KG1 (cell line): ENCODE data around the gene CAP1.
"Not testable (repeated sequence)": the region's sequence is repeated elsewhere in the genome, so short reads cannot be mapped to it uniquely, and the experiment has no call there.

ENCODE experiments used
- DNase-seq: peaks from one replicate; lab custom pipeline; 2025; lab: John Stamatoyannopoulos, UW

CAP1 gene

GRCh38 chr1:40058453-40059337 is 18.2 kb downstream of the CAP1 start:
- no peak for DNase-seq

DNA sequence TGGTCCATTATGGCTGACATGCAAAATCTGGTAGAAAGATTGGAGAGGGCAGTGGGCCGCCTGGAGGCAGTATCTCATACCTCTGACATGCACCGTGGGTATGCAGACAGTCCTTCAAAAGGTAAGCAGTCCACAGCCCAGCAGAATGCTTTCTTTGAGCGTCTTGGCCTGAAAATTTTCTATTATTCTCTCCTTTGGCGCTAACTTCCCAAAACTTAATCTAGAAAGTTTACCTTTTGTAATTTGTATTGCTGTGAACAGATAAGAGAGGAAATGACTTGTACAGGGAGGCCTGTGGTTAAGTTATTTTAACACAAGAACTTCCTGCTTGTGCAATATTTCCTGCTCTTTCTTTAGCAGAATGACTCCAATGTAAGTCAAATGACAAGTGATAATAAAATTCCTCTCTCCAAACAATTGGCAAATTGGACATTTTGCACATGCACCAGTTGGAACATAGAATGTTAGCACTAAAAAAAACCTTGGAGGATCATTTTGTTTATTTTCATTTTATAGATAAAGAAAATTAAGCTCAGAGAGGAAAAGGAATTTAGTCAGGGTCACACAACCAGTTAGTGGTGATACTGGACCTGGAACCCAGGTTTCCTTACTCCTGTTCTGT is 18.9 kb downstream of the CAP1 start:
- DNase-seq, result peak; percentile 23

- peak; percentile 21 for DNase-seq
Measured at GRCh38 chr1:40059960-40060750, 19.6 kb downstream of the CAP1 start.

DNA sequence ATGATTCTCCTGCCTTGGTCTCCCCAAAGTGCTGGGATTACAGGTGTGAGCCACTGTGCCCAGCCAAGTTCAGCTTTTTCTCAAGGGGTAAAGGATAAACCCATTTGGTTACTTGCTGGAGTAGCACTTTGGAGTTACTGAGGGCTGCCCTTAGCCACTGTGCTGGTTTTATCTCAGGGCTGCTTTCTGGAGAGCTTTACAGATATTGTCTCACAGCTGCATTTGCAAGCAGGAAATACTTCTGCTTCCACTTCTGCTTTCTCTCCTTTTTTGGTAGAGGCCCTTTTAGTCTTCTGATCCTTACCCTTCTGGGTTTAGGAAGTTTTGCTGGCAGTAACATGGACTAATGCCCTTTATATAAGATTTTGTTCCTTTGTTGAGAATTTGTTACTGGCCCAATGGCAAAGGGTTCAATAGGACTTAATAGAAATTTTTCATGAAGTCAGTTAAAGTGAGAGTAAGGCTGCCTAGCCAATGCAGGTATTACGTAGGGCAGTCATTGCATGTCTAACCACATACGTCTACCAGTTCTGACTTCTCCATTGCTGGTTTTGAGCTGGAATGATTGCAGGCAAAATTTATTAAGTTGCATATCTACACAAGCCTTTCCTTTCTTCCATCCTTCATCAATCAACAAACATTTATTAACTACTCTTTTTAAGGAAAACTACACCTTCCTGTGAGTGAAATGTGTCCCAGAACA is 24.4 kb downstream of the CAP1 start:
- DNase-seq, result peak; percentile 76

GRCh38 chr1:40067023-40067422 is 26.5 kb downstream of the CAP1 start:
- DNase-seq, result no peak

DNA sequence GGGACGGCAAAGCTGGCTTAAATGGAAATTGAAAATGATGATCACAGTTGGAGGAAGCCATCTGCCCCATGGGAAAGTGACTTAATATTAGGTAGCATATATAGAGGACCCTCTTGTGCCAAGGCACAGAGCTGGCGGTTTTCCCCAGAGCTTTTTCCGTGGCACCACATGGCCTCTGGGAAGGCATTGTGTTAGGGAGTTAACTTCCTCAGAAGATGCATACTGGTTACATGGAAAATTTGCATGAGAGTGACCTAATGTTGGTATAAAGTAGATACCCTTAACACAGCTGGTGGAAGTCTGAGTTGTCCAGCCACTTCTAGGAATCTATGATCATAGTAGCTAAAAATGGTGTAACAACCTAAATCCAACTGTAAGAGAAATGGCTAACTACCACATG is 27.3 kb downstream of the CAP1 start:
- no peak for DNase-seq

- no peak for DNase-seq
Measured at GRCh38 chr1:40072142-40072541, 31.6 kb downstream of the CAP1 start.

DNA sequence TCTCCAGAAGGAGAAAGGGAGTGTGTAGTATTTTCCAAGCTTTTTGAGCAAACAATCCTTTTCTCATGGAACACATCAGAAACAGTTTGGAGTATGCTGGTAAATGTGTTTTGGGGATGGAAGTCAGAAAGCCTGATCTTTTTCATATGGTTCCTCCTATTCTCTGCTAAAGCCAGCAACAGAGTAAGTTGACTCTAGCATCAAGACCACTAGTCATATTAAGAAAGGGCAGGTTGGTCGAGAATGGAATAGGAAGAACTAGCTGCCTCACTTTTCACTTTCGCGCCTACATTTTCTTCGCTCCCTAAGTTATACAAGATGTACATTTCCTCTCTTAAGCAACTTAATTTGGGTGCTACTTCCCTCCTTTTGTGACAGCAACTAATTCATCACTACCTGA is 32.5 kb downstream of the CAP1 start:
- no peak for DNase-seq

DNA sequence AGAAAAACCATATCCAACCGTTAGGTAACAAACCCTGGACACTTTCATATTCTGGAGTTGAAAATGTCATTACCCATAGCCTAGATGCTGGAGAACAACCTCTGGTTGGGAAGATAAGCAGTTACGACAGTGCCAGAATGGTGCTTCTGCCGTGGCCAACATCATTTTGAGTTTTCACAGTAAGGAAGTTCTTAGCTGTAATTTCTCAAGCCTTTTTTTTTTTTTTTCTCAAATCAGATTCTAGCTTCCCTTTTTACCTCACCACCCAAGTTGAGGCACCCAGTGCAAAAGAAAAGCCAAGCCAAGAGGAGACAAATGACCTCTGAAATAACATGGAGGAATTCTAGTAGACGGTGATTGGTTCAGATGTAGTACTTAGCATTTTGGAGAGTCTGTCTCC is 34.7 kb downstream of the CAP1 start:
- DNase-seq, result no peak

GRCh38 chr1:40076895-40077312 is 36.4 kb downstream of the CAP1 start:
- no peak for DNase-seq

GRCh38 chr1:40078512-40079333 is 38.2 kb downstream of the CAP1 start:
- peak; percentile 51 for DNase-seq

DNA sequence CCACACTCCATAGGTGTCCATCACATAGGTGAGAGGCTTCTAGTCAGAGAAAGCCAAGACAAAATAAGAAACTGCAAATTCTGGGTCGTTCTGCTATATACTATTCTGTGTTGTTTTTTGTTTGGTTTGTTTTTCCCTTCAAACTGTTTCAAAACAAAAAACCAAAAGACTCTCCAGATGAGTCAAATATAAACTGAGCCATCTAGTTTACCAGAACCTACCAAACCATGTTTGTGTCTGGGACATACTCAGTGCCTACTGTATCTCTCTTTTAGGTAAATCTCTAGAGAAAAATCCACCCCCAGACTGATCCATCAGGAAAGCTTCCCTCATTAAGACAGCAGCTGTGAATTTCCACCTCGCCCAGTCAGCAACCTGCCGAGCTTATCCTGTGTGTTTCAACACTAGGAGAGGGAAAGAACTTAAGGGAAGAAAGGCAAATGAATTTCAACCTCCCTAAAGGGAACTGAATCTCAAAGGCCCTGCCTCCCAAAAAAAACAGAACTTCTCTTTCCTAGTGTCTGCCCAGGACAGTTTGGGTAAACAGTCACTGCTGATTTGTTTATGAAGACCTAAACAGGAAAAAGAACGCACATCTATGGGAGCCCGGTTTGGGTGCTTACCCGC is 39.4 kb downstream of the CAP1 start:
- DNase-seq, result no peak

DNA sequence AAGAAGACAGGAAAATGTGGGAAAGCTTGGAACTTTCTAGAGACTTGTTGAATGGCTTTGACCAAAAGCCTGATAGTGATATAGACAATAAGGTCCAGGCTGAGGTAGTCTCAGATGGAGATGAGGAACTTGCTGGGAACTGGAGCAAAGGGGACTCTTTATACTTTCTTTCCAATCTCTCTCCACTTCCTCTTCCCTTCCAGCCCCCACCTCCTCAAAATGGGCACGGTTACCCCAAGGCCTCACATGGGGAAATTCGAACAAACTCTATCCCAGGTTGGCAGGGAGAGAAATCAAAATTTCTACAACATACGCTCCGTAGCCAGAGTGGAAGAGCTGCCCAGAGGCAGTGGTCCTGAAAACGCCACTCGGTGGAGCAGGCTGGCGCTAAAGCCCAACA is 41.3 kb downstream of the CAP1 start:
- DNase-seq, result no peak

- not testable (repeated sequence) for DNase-seq
Measured at GRCh38 chr1:40084750-40085149, 44.2 kb downstream of the CAP1 start.

DNA sequence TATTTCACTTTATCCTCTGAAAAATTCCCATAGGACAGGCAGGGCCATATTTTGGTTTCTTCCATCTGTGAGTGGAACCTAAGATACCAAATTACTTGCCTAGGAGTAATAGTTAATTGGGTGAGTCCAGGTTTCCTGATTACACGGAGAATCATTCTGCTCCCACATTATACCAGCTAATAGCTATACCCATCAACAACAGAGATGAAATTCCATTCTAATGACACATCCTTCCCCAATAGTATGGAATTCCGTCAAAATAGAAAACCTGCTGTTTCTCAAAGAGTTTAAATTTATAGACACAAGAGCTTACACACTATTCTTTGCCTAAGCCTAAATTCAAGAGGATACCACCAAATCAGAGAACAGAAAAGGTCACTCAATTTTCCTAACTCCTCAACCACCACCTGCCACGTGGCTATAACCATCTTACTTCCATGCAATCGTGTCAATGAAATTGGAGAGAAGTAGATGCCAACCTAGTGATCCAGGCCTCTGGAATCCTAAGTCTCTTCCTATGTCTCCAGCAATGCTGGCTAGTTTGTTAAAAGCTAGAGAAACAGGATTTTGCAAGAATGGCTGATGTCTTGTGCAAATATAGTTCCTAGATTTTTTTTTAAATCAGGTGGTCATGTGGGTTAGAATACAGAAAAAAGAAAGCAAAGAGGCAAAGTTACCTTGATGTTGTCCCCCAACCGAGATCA is 50.3 kb downstream of the CAP1 start:
- no peak for DNase-seq

- no peak for DNase-seq
Measured at GRCh38 chr1:40092241-40092640, 51.7 kb downstream of the CAP1 start.

DNA sequence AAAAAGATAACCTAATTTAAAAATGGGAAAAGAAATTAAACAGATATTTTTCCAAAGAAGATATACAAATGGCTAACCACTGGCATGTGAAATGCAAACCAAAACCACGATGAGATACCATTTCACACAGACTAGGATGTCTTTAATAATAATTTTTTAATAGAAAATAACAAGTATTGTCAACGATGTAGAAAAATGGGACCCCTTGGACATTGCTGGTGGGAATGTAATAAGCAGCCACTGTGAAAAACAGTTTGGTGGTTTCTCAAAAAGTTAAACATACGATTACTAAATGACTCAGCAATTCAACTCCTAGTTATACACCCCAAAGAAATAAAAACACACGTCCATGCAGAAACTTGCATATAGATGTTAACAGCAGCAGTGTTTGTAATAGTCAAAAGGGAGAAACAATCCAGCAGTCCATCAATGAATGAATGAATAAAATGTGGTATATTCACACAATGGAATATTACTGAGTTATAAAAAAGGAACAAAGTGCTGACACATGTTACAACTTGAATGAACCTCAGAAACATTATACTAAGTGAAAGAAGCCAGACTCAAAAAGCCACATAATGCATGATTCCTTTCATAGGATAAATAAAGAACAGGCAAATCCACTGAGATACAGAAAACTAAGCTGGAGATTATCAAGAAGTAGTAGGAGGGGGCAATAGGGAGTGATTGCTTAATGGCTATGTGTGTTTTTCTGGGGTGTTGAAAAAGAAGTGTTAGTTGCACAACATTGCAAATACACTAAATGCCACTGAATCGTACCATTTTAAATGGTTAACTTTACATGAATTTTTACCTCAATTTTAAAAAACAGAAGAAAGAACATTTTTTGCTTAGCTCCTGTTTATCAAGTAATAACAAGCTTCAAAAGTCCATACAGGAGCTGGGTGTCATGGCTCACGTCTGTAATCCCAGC is 52.4 kb downstream of the CAP1 start:
- DNase-seq, result no peak

GRCh38 chr1:40094466-40095110 is 54.1 kb downstream of the CAP1 start:
- DNase-seq, result no peak
